Measurements from ENCODE around the gene ELF4.

ELF4 gene

DNA sequence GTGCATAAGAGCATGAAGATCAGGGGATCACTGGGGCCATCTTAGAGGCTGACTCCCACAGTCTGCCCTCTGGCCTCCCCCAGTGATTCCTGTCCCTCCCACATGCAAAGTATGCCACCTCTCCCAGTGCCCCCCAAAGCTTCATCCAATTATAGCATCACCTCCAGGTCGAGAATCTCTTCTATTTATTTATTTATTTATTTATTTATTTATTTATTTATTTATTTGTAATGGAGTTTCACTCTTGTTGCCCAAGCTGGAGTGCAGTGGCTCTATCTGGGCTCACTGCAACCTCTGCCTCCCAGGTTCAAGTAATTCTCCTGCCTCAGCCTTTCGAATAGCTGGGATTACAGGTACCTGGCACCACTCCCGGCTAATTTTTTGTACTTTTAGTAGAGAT, 77.7 kb downstream of the ELF4 start:
- no peak for DNase-seq

GRCh38 chrX:130030826-130031225, 79.5 kb downstream of the ELF4 start:
- no peak for DNase-seq

- DNase-seq, result no peak
Observed at GRCh38 chrX:130028196-130028595, 82.1 kb downstream of the ELF4 start.

DNA sequence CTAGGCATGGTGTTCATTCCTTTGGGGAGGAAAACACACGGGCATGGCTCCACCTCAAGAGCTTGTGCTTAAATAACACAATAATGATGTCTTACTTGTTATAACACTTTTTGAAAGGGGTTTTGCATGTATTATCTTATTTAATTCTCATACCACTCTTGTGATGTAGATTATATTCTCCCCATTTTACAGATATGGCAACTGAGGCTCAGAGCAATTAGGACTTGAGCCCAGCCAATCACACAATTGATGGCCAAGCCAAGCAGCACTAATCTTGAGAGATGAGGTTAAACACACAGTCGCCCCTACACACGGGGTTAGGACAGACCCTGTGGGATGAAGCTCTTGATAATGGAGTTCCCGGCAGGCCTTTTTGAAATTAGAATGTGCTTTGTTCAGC, 82.7 kb downstream of the ELF4 start:
- DNase-seq, result no peak

- DNase-seq, result no peak
Observed at GRCh38 chrX:130025256-130025655, 85.0 kb downstream of the ELF4 start.

DNA sequence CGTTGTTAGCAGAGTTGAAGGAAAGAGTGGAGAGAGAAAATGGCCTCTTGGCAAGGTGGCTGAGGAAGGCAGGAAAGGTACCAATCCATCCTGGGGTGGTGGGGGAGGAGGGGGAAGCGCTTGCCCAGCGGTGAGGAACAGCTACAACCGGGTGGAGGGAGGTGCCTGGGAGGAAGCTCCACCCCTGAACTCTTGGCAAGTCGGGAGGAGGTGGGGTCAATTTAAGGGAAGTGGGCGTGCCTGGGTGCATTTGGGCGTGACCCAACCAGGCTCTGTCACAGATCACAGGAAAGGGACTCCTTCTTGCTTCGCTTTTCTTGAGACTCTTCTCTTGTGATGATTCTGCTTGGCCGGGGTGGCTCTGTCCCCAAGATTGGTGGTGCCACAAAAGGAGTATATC, 86.2 kb downstream of the ELF4 start:
- no peak for DNase-seq

- DNase-seq, result no peak
Observed at GRCh38 chrX:130020661-130021324, 89.5 kb downstream of the ELF4 start.

DNA sequence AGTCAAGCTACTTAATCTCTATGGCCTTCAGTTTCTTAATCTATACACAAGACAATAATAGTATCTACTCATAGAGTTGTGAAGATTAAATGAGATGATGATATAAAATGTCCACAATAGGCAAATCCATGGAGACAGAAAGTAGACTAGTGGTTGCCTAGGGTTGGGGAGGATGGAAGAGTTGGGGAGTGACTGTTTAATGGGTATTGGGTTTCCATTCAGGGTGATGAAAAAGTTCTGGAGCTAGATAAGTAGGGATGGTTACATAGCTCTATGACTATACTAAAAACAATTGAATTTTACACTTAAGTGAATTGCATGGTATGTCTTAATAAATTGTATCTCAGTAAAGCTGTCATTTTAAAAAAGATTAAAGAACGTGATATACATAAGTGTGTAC, 92.2 kb downstream of the ELF4 start:
- DNase-seq, result no peak

DNA sequence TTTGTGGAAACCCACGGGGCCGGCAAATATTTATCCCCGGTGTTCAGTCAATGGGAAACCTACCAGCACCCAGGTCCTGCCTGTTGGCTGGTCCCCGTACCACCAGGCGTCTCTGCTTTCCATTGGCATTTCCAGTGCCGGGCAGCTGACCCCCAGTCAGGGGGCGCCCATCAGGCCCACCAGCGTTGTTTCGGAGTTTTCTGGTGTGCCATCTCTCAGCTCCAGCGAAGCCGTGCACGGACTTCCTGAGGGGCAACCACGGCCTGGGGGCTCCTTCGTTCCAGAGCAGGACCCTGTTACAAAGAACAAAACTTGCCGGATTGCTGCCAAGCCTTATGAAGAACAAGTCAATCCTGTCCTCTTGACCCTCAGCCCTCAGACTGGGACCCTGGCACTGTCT, 95.1 kb downstream of the ELF4 start:
- no peak for DNase-seq
